GM12891 (cell line): ENCODE measurements around the gene HIP1R.
A peak's percentile ranks its signal among the peaks of the same experiment; 100 is the strongest.

ENCODE experiments used
- PAX5 ChIP-seq: IDR thresholded peaks from 2 replicates; pipeline ENCODE4 v1.6.1; 2011; ENCODE audit warnings: low read length, moderate library complexity, mild to moderate bottlenecking; ENCODE audit not compliant: insufficient read depth, severe bottlenecking
- POLR2A ChIP-seq: IDR thresholded peaks from 2 replicates; pipeline ENCODE4 v1.6.1; 2011; ENCODE audit warnings: low read depth, low read length, control low read depth
- POLR2AphosphoS5 ChIP-seq: IDR thresholded peaks from 2 replicates; pipeline ENCODE4 v1.6.1; 2011; ENCODE audit warnings: low read depth, low read length, control low read depth
- POU2F2 ChIP-seq: IDR thresholded peaks from 2 replicates; pipeline ENCODE4 v1.6.1; 2011; ENCODE audit warnings: low read depth, mild to moderate bottlenecking, control low read depth, low read length, moderate library complexity
- SPI1 ChIP-seq: IDR thresholded peaks from 2 replicates; pipeline ENCODE4 v1.6.1; 2011; ENCODE audit warnings: low read depth, low read length, control low read depth
- TAF1 ChIP-seq: IDR thresholded peaks from 2 replicates; pipeline ENCODE4 v1.6.1; 2011; ENCODE audit warnings: low read depth, low read length, control low read depth

GRCh38 chr12:122895320-122895703, 60.1 kb downstream of the HIP1R start:
- TF ChIP-seq POLR2A (no peak), POLR2AphosphoS5 (no peak), TAF1 (no peak), SPI1 (0 out of 2 replicates have a peak, but pooled peaks have one; percentile 20), PAX5 (no peak), POU2F2 (no peak)
